Fibroblast of lung (primary cell): ENCODE measurements around the gene ELK3. TPM values are rescaled to one million over a fixed set of nuclear protein-coding genes. Genes with fewer than 3 reads are reported as not detected.
A peak's percentile ranks its signal among the peaks of the same experiment; 100 is the strongest.

Source experiments
- DNase-seq, 2 donors: peaks; one replicate each; pipeline versions ENCODE4 v3.0.0 to v3.0.0-alpha.2; 2010; ENCODE audit warnings: low read depth in 2 of 2
- H2AFZ ChIP-seq: 2 replicates; pipeline ENCODE4 v1.5.1; 2012; ENCODE audit warnings: low read length, control low read depth, inconsistent platforms
- H3K27ac ChIP-seq: 2 replicates; pipeline ENCODE4 v1.5.1; 2011; ENCODE audit warnings: low read length, control low read depth; ENCODE audit not compliant: insufficient read depth
- H3K27me3 ChIP-seq: 2 replicates; pipeline ENCODE4 v1.5.1; 2011; ENCODE audit warnings: mild to moderate bottlenecking, low read length; ENCODE audit not compliant: control insufficient read depth, insufficient read depth
- H3K36me3 ChIP-seq: 2 replicates; pipeline ENCODE4 v1.5.1; 2011; ENCODE audit warnings: low read length; ENCODE audit not compliant: control insufficient read depth, insufficient read depth
- H3K4me1 ChIP-seq: 2 replicates; pipeline ENCODE4 v1.5.1; 2011; ENCODE audit warnings: low read length; ENCODE audit not compliant: control insufficient read depth, insufficient read depth; ENCODE audit errors: extremely low read depth
- H3K4me2 ChIP-seq: 2 replicates; pipeline ENCODE4 v1.5.1; 2011; ENCODE audit warnings: low read length, control low read depth; ENCODE audit not compliant: insufficient read depth; ENCODE audit errors: extremely low read depth
- H3K4me3 ChIP-seq, 4 experiments: fragments of 200-600 bp in 1 of 4; sonication (generic) in 1 of 4; replicated peaks in 1 of 4; 2 replicates each; pipeline ENCODE4 v1.5.1; 2011 to 2016; ENCODE audit warnings: low read length in 4 of 4, low read depth in 3 of 4, mild to moderate bottlenecking in 3 of 4, control low read depth in 2 of 4, inconsistent platforms in 1 of 4, mixed read lengths in 1 of 4; ENCODE audit not compliant: insufficient read depth in 1 of 4; ENCODE audit errors: control extremely low read depth in 1 of 4
- H3K79me2 ChIP-seq: 2 replicates; pipeline ENCODE4 v1.5.1; 2012; ENCODE audit warnings: mild to moderate bottlenecking, low read length, inconsistent platforms; ENCODE audit not compliant: control insufficient read depth, insufficient read depth
- H3K9ac ChIP-seq: 2 replicates; pipeline ENCODE4 v1.5.1; 2011; ENCODE audit warnings: mild to moderate bottlenecking, low read length, control low read depth; ENCODE audit not compliant: insufficient read depth
- H3K9me3 ChIP-seq: 2 replicates; pipeline ENCODE4 v1.5.1; 2012; ENCODE audit warnings: low read depth, low read length; ENCODE audit not compliant: control insufficient read depth, insufficient read depth
- H4K20me1 ChIP-seq: 2 replicates; pipeline ENCODE4 v1.5.1; 2011; ENCODE audit warnings: low read length; ENCODE audit not compliant: control insufficient read depth, insufficient read depth; ENCODE audit errors: extremely low read depth
- CTCF ChIP-seq, 2 donors: IDR thresholded peaks in 1 of 2; conservative IDR thresholded peaks in 1 of 2; 1 replicate in 1 of 2; 2 replicates in 1 of 2; pipeline ENCODE4 v1.5.1; 2011 to 2012; ENCODE audit warnings: low read length in 2 of 2, control low read depth in 1 of 2, inconsistent platforms in 1 of 2, low read depth in 1 of 2, mild to moderate bottlenecking in 1 of 2
- EZH2 ChIP-seq: IDR thresholded peaks from 2 replicates; pipeline ENCODE4 v1.5.1; 2012; ENCODE audit warnings: low read length, control low read depth, mild to moderate bottlenecking; ENCODE audit errors: missing control alignments
- polyA plus RNA-seq, 2 donors: library from polyadenylated mRNA; depleted of rRNA in 1 of 2; stranded (reverse) in 1 of 2; unstranded in 1 of 2; fragments of >200 nt; gene quantifications; 2 replicates each; pipeline ENCODE4 v1.2.1, GENCODE V29; 2011 to 2012; ENCODE audit warnings: missing spikeins in 1 of 2
- total RNA-seq: library from RNA; depleted of rRNA; stranded (reverse); fragments of >200 nt; gene quantifications from 2 replicates; pipeline ENCODE4 v1.2.1, GENCODE V29; 2014

Gene ELK3
- total and polyA plus RNA-seq, 2 donors (not counting 1 experiment from before 2014, with no cell fraction given): 14.7 to 27.9 TPM

DNA sequence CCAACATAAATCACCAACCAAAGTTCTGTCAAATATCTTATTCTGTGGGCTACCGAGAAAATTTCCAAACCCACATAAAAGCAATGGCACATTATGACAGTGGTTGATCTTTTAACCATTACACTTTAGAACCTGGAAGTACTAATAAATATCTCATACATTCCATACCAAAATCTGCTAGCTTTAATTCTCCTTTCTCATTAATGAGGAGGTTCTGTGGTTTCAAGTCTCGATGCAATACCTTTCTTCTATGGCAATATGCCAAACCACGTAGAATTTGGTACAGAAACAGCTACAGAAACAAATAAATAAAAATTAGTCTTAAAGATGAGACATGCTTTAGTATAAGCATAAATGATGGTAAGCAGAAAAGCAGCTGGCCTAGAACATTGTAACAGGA, 100.7 kb downstream of the ELK3 start:
- Histone ChIP-seq H4K20me1 (no peaks in the 10 kb centered on the region), H3K79me2 (no peaks in the 10 kb centered on the region), H3K27me3 (no peaks in the 10 kb centered on the region), H3K9ac (no peak overlapping the region), H3K4me1 (no peaks in the 10 kb centered on the region), H2AFZ (no peak overlapping the region), H3K36me3 (peaks cover 1% of the 10 kb centered on the region), H3K9me3 (no peaks in the 10 kb centered on the region), H3K4me3 (no peak overlapping the region), H3K4me2 (no peak overlapping the region), H3K27ac (no peak overlapping the region)
- no peak for TF ChIP-seq CTCF (conservative IDR thresholded peaks at IDR 0.05 in 1 of 2, IDR thresholded peaks at IDR 0.05 in 1 of 2; ENCODE audit: low read depth in 1 of 2, low read length in 2 of 2)
- TF ChIP-seq EZH2: no peak
- DNase-seq: peak; percentile 59 to 76

DNA sequence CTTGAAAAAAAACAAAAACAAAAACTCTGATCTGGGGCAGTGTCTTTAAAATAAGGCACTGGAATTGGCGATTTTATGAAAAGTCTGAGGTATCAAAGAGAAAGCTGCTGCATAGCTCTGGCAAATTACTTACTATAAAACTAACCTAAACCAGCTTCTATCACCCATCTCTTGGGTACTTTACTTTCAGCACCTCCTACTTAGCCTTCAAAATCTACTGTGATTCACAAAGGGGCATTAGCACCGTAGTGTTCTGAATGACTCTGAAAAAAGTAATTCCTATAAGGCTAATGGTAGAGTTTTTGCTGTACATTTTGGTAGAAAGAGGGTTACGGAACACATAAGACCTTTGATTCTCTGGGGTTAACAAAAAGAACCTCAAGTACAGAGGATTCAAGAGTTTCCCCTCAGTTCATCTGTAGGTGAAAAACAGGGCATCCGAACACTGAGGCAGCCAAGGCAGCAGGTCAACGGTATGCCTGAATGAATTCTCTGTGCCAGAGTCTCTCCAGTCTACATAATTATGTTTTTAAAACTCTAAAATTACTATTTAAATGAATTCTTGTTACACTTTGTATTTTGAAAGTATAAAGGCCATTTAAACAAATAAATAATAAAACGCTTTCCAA, 101.5 kb downstream of the ELK3 start:
- H3K27ac ChIP-seq: no peak overlapping the region
- H3K27me3 ChIP-seq: no peaks in the 10 kb centered on the region
- no peaks in the 10 kb centered on the region for H3K4me1 ChIP-seq
- H3K79me2 ChIP-seq: no peaks in the 10 kb centered on the region
- no peak for TF ChIP-seq EZH2
- TF ChIP-seq CTCF (conservative IDR thresholded peaks at IDR 0.05 in 1 of 2, IDR thresholded peaks at IDR 0.05 in 1 of 2; ENCODE audit: low read depth in 1 of 2, low read length in 2 of 2): no peak
- H2AFZ ChIP-seq: no peak overlapping the region
- H4K20me1 ChIP-seq: no peaks in the 10 kb centered on the region
- no peak overlapping the region for H3K4me3 ChIP-seq
- H3K9ac ChIP-seq: no peak overlapping the region
- no peaks in the 10 kb centered on the region for H3K9me3 ChIP-seq
- no peak overlapping the region for H3K4me2 ChIP-seq
- H3K36me3 ChIP-seq: peaks cover 1% of the 10 kb centered on the region
- DNase-seq: no peak

DNA sequence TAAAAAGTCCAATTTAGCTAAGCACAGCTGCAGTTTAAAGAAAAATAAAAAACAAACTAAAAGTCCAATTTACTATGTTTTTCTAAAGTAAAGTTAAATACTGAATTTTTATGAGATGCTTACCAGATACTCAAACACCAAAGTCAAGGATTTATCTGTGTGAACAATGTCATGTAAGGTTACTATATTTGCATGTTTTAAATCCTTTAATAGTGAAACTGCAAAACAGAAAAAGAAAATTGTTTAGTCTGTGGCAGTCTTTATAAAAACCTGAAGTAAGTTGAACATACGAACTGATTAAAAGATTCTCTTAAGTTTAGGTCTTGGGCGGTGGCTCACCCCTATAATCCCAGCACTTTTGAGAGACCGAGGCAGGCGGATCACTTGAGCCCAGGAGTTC, 103.3 kb downstream of the ELK3 start:
- Histone ChIP-seq H3K27ac (no peak overlapping the region), H3K79me2 (no peaks in the 10 kb centered on the region), H3K27me3 (no peaks in the 10 kb centered on the region), H2AFZ (no peak overlapping the region), H3K9me3 (no peaks in the 10 kb centered on the region), H4K20me1 (no peaks in the 10 kb centered on the region), H3K9ac (no peak overlapping the region), H3K4me3 (no peak overlapping the region), H3K36me3 (peaks cover 1% of the 10 kb centered on the region), H3K4me2 (no peak overlapping the region), H3K4me1 (no peaks in the 10 kb centered on the region)
- no peak for DNase-seq
- TF ChIP-seq EZH2 (no peak), CTCF (conservative IDR thresholded peaks at IDR 0.05 in 1 of 2, IDR thresholded peaks at IDR 0.05 in 1 of 2; ENCODE audit: low read depth in 1 of 2, low read length in 2 of 2) (no peak)
